ENCODE data around the gene IVL. TPM values are rescaled to one million over a fixed set of nuclear protein-coding genes. Genes with fewer than 3 reads are reported as not detected.
A peak's percentile ranks its signal among the peaks of the same experiment; 100 is the strongest.

IVL gene
- total RNA-seq, 1 experiment from 2014 or later: 0.55 TPM

DNA sequence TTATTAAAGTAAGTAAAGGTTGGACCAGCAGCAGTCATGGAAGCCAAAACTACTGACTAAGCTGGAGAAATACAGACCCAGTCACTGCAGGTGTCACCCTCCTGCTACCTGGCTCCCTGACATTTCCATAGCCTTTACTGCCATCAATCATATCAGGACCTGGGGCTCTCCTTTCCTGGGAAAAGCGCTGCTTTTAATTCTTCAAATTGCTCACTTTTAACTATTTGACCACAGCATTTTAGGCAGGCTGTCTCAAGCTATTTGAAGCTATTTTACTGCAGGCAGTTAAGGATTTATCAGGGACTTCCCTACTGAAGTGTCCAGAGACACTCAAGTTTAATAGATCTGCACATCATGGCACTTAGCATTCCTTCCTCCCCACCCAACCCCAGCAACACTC lies 4.1 kb downstream of the IVL start:
- H3K4me2 ChIP-seq (ENCODE audit: low read length): no peak overlapping the region
- ATAC-seq: no peak
- H3K9me3 ChIP-seq (ENCODE audit: low read length): no peaks in the 10 kb centered on the region
- no peak for DNase-seq
- no peaks in the 10 kb centered on the region for H3K79me2 ChIP-seq (ENCODE audit: low read length)
- ChIA-PET POLR2A (ENCODE audit: unreplicated experiment) (no interaction called here), CTCF (no interaction called here)
- no peaks in the 10 kb centered on the region for H4K20me1 ChIP-seq (ENCODE audit: low read length)
- no peaks in the 10 kb centered on the region for H3K36me3 ChIP-seq (ENCODE audit: low read depth, low read length)
- H3K9ac ChIP-seq (ENCODE audit: low read length): no peak overlapping the region
- no peak overlapping the region for H3K4me3 ChIP-seq (ENCODE audit: low read length)
- no peaks in the 10 kb centered on the region for H3K9me2 ChIP-seq (replicated peaks; ENCODE audit: low read length)
- intact Hi-C loops (cut with micrococcal nuclease): no loop called here
- H2AFZ ChIP-seq (ENCODE audit: low read length): no peak overlapping the region
- H3K27ac ChIP-seq (ENCODE audit: low read length): no peak overlapping the region
- TF ChIP-seq EZH2phosphoT487 (IDR thresholded peaks at IDR 0.05; ENCODE audit: borderline replicate concordance, low read length) (no peak), EZH2 (IDR thresholded peaks at IDR 0.05; ENCODE audit: low read length, unreplicated experiment) (no peak)
- TF ChIP-seq, protein P1, sequence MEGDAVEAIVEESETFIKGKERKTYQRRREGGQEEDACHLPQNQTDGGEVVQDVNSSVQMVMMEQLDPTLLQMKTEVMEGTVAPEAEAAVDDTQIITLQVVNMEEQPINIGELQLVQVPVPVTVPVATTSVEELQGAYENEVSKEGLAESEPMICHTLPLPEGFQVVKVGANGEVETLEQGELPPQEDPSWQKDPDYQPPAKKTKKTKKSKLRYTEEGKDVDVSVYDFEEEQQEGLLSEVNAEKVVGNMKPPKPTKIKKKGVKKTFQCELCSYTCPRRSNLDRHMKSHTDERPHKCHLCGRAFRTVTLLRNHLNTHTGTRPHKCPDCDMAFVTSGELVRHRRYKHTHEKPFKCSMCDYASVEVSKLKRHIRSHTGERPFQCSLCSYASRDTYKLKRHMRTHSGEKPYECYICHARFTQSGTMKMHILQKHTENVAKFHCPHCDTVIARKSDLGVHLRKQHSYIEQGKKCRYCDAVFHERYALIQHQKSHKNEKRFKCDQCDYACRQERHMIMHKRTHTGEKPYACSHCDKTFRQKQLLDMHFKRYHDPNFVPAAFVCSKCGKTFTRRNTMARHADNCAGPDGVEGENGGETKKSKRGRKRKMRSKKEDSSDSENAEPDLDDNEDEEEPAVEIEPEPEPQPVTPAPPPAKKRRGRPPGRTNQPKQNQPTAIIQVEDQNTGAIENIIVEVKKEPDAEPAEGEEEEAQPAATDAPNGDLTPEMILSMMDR (conservative IDR thresholded peaks at IDR 0.05; ENCODE audit: low read depth, low read length): no peak
- peaks cover 37% of the 10 kb centered on the region for H3K27me3 ChIP-seq (ENCODE audit: low read length)
- no peaks in the 10 kb centered on the region for H3F3A ChIP-seq (ENCODE audit: low read length, unreplicated experiment)
- H3K4me1 ChIP-seq (ENCODE audit: insufficient read depth, low read length): peaks cover 12% of the 10 kb centered on the region
- no TSS peak for BruUV-seq (replicated peaks)

DNA sequence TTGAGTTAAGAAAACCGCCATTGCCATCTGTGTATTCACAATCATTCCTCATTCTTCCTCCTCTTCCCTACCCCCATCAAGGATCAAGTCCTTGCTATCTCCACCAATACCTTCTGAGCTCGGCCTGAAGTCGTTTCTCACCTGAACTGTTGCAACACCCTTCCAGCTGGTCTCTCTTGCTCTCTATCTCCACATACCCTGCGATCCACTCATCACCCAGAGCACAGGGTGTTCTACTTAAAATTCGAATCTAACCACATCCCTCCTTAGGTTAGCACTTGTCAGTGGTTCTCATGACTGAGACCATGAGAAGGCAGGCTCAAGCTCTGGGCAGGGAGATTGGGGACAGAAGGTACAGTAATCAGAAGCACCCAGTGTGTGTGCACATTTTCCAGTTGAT lies 4.6 kb downstream of the IVL start:
- Histone ChIP-seq H2AFZ (ENCODE audit: low read length) (no peak overlapping the region), H3K9me2 (replicated peaks; ENCODE audit: low read length) (no peaks in the 10 kb centered on the region), H3K79me2 (ENCODE audit: low read length) (no peaks in the 10 kb centered on the region), H3K9ac (ENCODE audit: low read length) (no peak overlapping the region), H3K4me2 (ENCODE audit: low read length) (no peak overlapping the region), H3K9me3 (ENCODE audit: low read length) (no peaks in the 10 kb centered on the region), H3F3A (ENCODE audit: low read length, unreplicated experiment) (no peaks in the 10 kb centered on the region), H3K4me1 (ENCODE audit: insufficient read depth, low read length) (peaks cover 8% of the 10 kb centered on the region), H3K27me3 (ENCODE audit: low read length) (peaks cover 37% of the 10 kb centered on the region), H4K20me1 (ENCODE audit: low read length) (no peaks in the 10 kb centered on the region), H3K27ac (ENCODE audit: low read length) (no peak overlapping the region), H3K4me3 (ENCODE audit: low read length) (no peak overlapping the region), H3K36me3 (ENCODE audit: low read depth, low read length) (no peaks in the 10 kb centered on the region)
- CTCF ChIA-PET: no interaction called here
- intact Hi-C loops (cut with micrococcal nuclease): no loop called here
- POLR2A ChIA-PET (ENCODE audit: unreplicated experiment): no interaction called here
- DNase-seq (no peak), ATAC-seq (no peak)
- TF ChIP-seq EZH2 (IDR thresholded peaks at IDR 0.05; ENCODE audit: low read length, unreplicated experiment) (no peak), EZH2phosphoT487 (IDR thresholded peaks at IDR 0.05; ENCODE audit: borderline replicate concordance, low read length) (no peak)
- TF ChIP-seq, protein P1 (conservative IDR thresholded peaks at IDR 0.05; ENCODE audit: low read depth, low read length): no peak
- no TSS peak for BruUV-seq (replicated peaks)

DNA sequence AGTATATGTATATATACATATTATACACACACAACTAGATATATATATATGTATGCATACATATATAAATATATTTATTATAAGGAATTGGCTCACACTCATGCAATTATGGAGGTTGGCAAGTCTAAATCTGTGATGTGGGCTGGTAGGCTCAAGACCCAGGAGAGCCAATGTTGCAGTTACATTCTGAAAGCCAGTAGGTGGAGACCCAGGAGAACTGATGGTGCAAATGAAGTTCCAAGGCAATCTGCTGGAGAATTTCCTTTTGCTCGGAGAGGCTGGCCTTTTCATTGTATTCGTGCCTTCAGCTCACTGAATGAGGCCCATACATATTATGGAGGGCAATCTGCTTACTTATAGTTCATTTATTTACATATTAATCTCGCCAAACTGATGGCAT lies 9.4 kb downstream of the IVL start:
- DNase-seq: peak; percentile 12

More for the DNA sequence above, 9.4 kb downstream of the IVL start:
- Histone ChIP-seq H3K9me3 (ENCODE audit: low read length) (no peaks in the 10 kb centered on the region), H3K9ac (ENCODE audit: low read length) (no peak overlapping the region), H3K27me3 (ENCODE audit: low read length) (peaks cover 56% of the 10 kb centered on the region), H2AFZ (ENCODE audit: low read length) (no peak overlapping the region), H3K79me2 (ENCODE audit: low read length) (no peaks in the 10 kb centered on the region), H4K20me1 (ENCODE audit: low read length) (no peaks in the 10 kb centered on the region), H3F3A (ENCODE audit: low read length, unreplicated experiment) (no peaks in the 10 kb centered on the region), H3K4me3 (ENCODE audit: low read length) (no peak overlapping the region), H3K4me2 (ENCODE audit: low read length) (no peak overlapping the region), H3K36me3 (ENCODE audit: low read depth, low read length) (no peaks in the 10 kb centered on the region), H3K9me2 (replicated peaks; ENCODE audit: low read length) (no peaks in the 10 kb centered on the region), H3K27ac (ENCODE audit: low read length) (no peak overlapping the region), H3K4me1 (ENCODE audit: insufficient read depth, low read length) (no peaks in the 10 kb centered on the region)
- intact Hi-C loops (cut with micrococcal nuclease): no loop called here
- no peak for ATAC-seq
- ChIA-PET POLR2A (ENCODE audit: unreplicated experiment) (no interaction called here), CTCF (no interaction called here)
- TF ChIP-seq EZH2phosphoT487 (IDR thresholded peaks at IDR 0.05; ENCODE audit: borderline replicate concordance, low read length): no peak
- TF ChIP-seq, protein P1 (conservative IDR thresholded peaks at IDR 0.05; ENCODE audit: low read depth, low read length): peak; percentile 22; the same call in 1 of the 2 replicates
- no TSS peak for BruUV-seq (replicated peaks)

Data from PC-3 (cell line).